GM21381 (cell line): ENCODE results near the gene SND1.

Source experiments
- ATAC-seq: cut with Tn5 transposase; IDR thresholded peaks from one replicate; pipeline ENCODE4 v1.9.1; 2021; ENCODE audit warnings: mild to moderate bottlenecking, moderate library complexity; ENCODE audit not compliant: unreplicated experiment

The SND1 gene

DNA sequence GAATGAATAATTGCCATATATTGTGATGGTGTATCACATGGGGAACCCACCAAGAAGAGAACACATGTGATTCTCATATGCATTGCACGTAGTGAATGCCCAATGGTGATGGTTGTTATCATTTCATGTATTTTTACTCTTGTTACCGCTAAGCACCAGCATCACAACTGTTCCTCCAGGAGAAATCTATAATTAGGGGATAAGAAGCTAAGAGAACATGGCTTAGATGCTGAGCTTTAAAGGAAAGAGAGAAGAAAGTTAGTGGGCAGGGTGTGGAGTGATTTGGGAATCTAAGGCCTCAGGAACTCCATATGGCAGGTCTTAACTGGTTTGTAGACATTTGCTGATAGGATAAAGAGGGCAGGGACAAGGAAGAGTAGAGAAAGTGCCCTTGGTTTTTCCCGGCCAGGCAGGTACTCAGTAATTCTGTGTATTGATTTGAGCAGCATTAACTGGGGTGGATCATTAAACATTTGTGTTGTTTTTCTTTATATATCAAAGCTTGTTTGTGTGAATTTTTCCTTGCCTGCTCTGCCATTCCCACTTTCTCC lies 233.3 kb downstream of the SND1 start:
- no peak for ATAC-seq

DNA sequence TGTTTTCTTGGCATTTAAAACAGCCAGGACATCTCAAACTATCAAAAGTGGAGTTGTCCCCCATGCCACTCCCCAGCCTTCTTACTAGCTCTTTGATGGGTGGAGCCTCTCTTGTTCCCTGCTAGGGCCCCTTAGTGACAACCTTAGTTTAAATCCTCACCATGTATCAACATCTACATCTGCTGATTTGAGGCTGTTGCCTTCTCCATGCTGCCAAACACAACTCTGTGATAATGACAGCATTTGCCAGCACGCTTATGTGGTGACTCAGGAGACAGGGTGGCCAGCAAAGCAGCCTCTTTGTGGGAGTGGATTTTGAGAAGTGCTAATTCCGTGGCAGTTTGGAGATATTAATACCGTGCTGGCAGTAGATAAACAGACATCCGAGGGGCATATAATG lies 233.8 kb downstream of the SND1 start:
- no peak for ATAC-seq

DNA sequence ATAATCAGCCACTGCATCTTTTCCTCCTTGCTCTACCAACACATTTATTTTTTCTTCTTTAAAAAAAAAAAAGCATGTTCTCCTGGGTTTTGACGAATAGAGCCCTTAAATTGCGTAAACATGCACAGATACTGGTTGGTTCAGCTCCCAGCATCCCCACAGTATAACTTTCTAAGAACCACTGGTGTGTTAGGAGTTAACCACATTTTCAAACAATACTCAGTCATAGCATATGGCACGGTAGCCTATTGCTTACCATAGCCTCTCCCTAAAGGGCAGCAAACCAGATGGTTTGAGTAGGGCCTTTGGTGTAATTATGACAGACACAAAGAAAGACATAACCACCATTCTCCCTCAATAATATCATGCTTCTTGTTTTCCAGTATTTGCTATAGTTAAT lies 234.3 kb downstream of the SND1 start:
- ATAC-seq = no peak

DNA sequence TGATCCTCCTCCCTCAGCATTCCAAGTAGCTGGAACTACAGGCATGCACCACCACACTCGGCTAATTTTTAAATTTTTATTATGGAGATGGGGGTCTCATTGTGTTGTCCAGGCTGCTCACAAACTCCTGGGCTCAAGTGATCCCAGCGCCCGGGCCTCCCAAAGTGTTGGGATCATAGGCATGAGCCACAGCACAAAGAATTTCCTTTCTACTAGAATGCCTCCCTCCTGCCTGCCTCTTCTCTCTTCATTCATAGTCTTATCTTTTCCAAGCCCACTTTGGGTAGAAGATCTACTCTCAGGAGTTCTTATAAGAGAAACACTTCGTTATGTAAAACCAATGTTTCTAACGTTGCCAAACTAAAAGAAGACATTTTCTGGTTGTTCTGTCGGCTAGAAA lies 235.1 kb downstream of the SND1 start:
- ATAC-seq = no peak

- no peak for ATAC-seq
These were observed 235.6 kb downstream of the SND1 start for GRCh38 chr7:127887631-127888030.

- ATAC-seq = no peak
These were observed 236.4 kb downstream of the SND1 start for GRCh38 chr7:127888411-127888810.

GRCh38 chr7:127888825-127889224 lies 236.8 kb downstream of the SND1 start:
- ATAC-seq = no peak

DNA sequence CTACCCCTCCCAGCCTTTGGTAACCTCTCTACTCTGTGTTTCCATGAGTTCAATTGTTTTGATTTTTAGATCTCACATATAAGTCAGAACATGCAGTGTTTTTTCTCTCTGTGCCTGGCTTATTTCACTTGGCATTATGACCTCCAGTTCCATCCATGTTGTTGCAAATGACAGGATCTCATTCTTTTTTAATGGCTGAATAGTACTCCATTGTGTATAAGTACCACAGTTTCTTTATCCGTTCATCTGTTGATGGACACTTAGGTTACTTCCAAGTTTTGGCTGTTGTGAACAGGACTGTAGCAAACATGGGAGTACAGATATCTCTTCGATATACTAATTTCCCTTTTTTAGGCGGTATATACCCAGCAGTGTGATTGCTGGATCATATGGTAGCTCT lies 237.7 kb downstream of the SND1 start:
- no peak for ATAC-seq

DNA sequence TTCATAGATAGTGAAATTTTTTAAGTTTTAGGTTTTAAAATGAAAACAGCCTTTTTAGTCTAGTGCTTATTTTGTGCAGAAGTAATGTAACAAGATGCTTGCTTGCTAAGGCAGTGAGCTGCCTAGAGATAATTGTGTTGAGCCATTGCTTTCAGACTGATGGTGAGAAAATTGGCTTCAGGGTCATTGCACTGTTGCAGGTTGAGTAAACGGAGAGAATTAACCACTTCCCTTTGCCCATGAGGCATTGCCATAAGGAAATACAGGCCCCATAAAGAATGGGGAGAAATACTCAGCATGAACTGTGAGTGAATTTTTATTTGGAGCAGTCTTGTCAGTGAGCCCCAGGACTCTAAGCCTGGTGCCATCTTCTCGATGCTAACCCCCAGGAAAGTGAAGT lies 238.7 kb downstream of the SND1 start:
- no peak for ATAC-seq

- no peak for ATAC-seq
These were observed 239.2 kb downstream of the SND1 start for GRCh38 chr7:127891144-127891543.

DNA sequence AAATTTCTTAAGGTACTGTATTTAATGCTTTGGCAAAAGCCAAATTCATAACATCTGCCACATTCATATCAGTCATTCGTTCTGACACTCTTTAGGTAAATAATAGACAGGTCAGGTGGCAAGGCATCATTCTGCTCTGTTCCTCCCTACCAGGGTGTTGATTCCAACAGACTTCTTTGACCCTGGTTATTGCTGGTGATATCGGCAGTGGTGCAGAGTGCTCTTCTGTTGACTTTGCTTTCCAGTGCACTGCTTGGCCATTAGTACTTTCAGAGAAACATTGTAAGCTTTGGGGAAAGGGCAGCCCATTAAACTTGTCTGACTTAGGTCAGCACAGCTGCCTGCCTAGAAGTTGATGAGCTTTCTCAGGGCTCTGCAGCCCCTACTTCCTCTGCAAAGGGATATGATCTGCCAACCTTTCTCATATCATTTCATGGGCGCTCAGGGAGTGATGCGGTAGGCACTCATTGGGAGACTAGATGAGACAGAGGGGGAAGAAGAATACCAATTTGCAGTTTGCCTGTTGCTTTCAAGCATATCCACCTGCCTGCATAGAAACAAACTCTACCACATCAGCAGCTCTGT lies 240.0 kb downstream of the SND1 start:
- no peak for ATAC-seq

GRCh38 chr7:127892488-127893314 lies 240.7 kb downstream of the SND1 start:
- ATAC-seq = no peak

DNA sequence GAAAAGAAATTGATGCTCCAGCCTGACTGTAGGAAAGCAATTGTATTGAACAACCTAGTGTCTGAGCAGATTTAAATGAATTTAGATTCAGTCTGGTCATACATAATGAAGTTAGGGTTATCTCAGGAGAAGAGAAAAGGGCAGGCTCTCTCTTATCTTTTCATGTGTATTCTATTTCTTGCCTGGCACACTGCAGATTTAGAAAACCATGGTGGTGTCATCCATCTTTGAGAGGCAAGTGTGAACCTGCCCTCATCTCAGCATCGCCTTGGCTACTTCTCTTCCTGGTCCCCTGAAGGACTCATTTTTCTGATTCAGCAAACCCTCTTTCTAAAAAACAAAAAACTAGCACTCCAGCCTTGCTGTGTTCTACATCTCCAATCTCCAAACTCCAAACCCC lies 241.6 kb downstream of the SND1 start:
- no peak for ATAC-seq

- ATAC-seq = no peak
These were observed 242.6 kb downstream of the SND1 start for GRCh38 chr7:127894588-127894987.

DNA sequence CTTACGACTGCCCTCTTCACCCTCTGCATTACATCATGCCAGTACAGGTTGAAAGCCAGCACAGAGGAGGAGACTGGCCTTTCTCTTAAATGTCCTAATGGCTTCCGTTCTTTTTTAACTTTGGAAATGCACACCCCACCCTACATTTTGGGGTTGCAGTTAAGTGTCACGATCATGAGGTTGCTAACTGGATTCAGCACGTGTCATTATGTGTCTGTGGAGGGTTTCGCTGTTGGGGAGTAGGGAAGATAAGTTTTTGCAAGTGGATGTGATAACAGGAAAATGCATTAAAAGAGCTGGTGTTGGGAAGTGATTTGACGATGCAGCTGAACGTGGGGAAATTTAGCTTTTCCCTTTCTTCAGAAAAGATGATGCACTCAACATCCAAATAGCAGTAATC lies 243.4 kb downstream of the SND1 start:
- ATAC-seq = no peak

- no peak for ATAC-seq
These were observed 243.9 kb downstream of the SND1 start for GRCh38 chr7:127895814-127896280.

DNA sequence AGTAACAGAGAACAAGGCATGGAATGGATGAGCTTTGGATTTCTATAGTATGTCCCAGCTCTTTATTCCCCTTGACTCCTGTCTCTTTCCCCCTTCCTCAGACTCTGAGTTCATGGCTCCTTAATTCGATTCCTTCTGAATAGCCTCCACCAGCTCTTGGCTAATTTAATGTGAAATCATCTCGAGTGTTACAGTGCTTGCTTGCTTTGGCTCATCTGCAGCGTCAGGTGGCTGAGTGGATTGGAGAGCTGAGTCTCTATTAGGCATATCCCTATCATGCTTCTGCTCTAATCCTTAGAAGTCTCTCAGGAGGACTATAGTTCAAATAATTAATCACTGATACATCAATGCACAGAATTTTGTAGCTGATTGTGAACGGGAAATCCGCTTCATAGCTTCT lies 244.7 kb downstream of the SND1 start:
- ATAC-seq = no peak

DNA sequence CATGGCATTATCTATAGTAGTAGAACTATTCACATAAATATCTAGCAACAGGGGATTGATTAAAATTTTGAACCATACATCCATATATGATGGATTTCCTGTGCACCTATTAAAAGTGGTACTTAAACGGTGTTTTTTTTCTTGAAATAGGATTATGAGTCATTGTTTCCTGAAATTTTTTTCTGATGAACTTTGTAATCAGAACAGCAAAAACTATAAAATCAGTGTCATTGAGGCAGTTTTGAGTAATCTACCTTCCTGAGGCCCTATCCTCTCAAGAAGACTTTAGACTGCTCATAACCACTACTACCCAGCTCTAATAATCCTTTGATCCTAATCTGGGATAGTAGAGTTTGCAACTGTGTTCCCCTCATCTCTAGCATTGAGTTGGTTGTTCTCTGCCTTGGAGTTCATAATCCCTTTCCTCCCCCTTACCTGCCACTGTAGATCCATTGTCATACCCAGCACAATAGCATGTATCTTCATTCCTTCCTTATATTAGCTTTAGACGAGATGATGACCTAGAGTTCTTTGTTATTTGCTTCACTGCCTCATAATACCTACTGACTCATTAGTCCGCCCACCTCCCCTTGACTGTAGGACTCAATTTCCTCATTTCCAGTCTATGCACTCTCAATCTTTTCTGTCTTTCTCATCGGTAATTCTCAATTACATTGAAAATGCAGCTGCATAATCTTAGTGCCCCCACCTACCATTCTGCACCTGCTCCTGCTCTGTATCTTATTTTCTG lies 245.9 kb downstream of the SND1 start:
- no peak for ATAC-seq

GRCh38 chr7:127899411-127899810 lies 247.4 kb downstream of the SND1 start:
- no peak for ATAC-seq

DNA sequence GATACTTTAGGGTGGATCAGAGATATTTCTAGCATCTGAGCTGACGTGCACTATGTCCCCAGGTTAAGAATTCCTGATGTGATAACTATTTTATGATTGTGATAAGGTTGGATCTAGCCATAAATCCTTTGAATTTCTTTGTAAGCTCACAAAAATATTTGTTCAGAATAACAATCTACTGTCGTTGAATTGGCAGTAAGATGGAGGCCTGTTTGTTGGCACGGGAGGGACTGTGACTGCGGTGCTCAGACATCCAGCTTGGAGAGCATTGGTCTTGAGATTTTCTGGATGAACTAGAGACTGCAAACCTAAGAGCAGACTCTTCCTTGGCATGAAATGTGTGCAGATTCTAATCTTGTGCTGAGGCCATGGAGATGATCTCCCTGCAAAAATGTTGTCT lies 248.1 kb downstream of the SND1 start:
- no peak for ATAC-seq
